Hematopoietic multipotent progenitor cell treated with erythropoietin and hydrocortisone succinate and interleukin-3 and kit ligand, for 4 days (in vitro differentiated cells): ENCODE measurements around the gene CEMIP.
"Not testable (repeated sequence)": the region's sequence is repeated elsewhere in the genome, so short reads cannot be mapped to it uniquely, and the experiment has no call there.

Experiments used
- DNase-seq: peaks from one replicate; pipeline ENCODE4 v3.0.0-alpha.2; 2015

CEMIP gene

DNA sequence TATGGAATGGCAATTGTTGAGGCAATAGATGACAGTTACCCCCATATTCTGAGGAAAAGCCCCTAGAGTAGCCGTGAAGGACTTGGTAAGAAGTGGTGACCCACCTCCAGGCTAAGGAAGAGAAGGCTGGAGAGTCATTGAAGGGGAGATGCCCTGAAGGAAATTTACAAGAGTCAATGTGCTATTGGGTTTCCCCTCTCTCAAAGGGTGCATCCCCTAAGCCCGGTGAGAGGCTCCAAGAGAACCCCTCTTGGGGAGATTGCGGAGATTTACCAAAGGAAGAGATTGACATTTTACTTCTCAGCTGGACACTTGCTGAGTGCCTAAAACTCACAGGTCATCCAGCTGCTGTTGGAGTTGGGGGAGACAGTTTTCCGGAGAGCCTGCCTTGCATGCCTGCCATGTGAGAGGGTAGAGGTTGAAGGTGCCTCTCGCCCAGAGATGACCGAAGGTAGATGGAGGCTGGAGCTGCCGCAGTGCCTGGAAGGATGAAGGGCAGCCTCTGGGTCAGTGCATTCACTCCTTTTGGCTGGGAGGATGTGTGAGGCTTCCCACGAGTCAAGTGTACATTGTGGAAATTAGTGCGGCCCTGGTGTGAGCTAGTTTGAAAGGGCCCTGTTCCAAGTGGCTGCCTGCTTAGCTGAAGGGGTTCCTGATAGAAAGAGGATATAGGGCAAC, 179.8 kb downstream of the CEMIP start:
- DNase-seq, result no peak

- not testable (repeated sequence) for DNase-seq
Measured at GRCh38 chr15:80965454-80965853, 186.3 kb downstream of the CEMIP start.

DNA sequence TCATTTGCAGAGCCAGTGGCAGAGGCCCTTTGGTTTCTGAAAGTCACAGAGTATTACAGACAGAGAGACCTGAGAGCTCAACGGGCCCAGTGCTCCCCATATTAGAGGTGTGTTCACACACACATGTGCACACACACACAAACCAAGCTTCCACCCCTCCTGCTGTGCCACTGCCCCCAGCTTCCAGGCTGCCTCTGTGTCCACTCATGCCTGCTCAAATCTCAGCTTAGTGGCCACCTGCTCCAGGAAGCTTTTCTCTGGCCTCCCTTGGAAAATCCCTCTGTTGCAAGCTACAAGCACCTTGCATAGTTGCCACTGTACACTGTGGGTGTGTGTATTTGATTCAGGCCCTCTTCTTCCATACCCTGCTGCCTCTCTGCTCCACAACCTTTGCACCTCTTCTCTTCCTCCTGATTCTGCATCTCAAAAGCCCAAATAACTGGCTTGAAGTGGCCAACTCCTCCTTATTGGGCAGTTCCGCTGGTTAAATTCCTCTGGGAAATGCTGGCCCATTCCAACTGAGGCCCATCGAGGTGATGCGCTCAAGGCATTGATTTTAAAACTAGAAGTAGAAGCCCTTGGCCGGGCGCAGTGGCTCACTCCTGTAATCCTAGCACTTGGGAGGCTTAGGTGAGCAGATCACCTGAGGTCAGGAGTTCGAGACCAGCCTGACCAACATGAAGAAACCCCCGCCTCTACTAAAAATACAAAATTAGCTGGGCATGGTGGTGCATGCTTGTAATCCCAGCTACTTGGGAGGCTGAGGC, 187.4 kb downstream of the CEMIP start:
- no peak for DNase-seq

DNA sequence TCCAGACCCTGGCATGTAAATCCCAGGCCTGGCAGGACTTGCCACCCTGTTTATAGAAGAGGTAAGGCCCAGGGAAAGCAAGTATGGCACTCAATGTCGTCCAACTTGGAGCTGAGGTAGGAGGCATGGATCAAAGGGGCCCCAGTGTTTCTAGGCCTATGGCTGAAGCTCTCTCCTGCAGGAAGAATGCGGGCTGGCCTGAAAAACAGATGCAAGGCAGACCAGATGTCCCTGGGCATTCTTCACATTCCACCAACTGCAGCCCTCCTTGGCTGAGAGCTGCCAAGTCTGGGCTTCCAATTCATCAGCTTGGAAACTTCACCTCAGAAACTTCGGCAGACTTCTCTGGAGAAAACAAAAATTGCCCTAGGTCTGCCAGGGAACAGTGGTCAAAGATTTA, 188.3 kb downstream of the CEMIP start:
- DNase-seq, result no peak

- DNase-seq, result no peak
Measured at GRCh38 chr15:80967991-80968510, 188.9 kb downstream of the CEMIP start.

DNA sequence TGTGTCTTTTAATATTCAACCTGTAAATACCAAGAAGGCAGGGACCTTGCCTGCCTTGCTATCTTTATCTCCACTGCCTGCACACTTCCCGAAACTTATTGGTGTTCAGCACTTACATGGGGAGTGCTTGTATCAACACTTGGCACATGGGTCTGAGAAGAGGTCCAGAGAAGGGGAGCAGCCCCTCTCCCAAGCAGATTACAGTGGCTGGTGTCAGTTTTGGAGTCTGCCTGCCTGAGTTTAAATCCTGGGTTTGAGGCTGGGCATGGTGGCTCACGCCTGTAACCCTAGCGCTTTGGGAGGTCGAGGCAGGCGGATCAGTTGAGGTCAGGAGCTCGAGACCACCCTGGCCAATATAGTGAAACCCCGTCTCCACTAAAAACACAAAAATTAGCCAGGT, 190.1 kb downstream of the CEMIP start:
- no peak for DNase-seq

DNA sequence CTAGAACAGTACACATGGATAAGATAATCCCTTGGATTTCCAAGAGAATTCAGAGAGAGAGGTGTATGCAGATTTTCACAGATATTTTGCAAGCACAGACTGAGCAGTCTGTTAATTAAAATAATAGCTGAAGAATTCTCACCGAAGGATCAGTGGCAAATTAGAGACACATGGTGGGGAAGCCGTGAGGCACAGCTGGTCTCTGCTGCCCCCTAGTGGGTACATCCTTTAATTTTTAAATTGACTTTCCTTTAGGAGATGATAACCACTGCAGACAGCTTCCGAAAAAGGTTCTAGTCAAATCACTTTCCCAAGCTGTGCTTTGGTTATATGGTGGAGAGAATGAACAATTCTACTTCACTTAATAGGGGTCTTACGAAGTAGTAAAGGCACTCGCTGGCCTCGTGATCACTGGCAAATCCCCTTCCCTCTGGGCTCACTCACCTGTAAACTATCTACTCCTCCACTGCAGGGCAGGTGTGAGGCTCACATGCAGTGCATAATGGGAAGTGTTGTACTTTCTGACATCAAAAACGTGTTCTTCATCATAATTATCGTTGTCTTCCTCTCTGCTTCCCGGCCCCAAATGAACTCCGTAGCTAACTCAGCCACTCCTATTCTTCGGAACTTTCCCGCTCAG, 191.0 kb downstream of the CEMIP start:
- peak; percentile 86 for DNase-seq

DNA sequence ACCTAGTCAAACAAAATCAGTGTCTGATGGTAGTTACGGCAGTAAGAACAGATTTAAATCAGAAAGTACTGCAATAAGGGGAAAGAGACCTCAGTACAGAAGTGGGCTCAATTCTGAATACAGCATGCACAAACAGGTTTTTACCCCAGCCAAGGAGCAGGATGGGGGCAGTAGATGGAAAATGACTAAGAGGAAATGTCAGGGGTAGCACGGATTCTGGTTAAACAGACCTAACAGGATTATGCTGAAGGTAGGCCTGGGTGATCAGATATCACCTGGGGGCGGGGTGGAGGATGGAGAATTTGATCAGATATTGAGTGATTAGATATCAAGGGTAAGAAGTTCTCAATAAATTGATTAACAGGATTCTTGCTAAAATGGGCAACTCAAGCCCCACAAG, 191.5 kb downstream of the CEMIP start:
- DNase-seq, result no peak

GRCh38 chr15:80971143-80971542, 192.0 kb downstream of the CEMIP start:
- no peak for DNase-seq

- DNase-seq, result no peak
Measured at GRCh38 chr15:80972276-80972675, 193.1 kb downstream of the CEMIP start.

DNA sequence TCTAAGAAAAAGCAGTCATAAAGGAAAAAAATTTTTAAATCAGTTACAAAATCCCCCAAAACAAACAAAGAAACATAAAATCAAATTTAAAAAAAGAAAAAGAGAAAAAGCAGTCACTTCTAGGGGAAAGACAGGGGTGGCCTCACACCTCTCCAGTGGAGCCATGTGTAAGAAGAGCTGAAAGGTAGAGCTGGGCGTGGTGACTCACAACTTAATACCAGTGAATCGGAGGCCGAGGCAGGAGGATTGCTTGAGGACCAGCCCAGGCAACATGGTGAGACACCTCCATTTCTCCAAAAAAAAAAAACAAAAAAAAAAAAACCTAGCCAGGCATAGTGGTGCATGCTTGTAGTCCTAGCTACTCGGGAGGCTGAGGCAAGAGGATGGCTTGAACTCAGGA, 195.7 kb downstream of the CEMIP start:
- no peak for DNase-seq

GRCh38 chr15:80976851-80977250, 197.7 kb downstream of the CEMIP start:
- DNase-seq, result no peak

DNA sequence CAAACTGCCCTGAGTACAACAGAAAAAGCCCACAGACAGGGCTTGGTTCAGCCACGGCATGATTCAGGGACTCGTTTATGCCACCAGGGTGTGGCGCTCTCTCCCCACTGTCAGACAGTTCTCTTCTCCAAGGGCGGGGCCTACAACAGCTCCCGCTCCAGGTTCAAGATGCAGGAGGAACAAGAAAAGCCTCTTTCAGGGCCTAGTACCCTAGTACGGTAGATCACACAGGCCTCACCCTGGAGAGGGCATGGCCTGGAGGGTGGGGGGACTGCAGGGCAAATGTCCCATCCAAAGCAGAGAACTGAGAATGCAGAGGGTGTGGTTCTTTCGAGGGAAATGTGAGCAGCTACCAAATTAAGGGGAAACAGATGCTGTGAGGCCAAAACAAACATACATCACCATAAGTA, 198.5 kb downstream of the CEMIP start:
- DNase-seq, result peak; percentile 87

- DNase-seq, result no peak
Measured at GRCh38 chr15:80978685-80979329, 199.6 kb downstream of the CEMIP start.

- DNase-seq, result no peak
Measured at GRCh38 chr15:80979538-80980200, 200.5 kb downstream of the CEMIP start.

DNA sequence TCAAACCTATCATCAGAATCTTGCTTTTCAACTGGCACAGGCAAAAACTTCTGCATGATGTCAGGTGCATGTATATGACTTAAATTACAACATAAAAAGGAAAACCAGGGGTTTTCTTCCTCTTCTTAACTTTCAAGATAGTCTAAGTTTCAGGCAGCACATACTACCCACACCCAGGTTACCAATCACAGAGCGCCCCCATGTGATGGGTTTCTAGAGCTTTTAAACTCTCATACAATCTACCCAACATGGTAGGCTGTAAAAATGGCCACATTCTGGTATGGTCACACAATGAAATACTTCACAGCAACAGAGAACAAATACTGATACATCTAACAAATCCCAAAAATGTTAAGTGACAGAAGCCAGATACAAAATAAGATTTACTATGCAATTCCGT, 203.0 kb downstream of the CEMIP start:
- DNase-seq, result peak; percentile 45

DNA sequence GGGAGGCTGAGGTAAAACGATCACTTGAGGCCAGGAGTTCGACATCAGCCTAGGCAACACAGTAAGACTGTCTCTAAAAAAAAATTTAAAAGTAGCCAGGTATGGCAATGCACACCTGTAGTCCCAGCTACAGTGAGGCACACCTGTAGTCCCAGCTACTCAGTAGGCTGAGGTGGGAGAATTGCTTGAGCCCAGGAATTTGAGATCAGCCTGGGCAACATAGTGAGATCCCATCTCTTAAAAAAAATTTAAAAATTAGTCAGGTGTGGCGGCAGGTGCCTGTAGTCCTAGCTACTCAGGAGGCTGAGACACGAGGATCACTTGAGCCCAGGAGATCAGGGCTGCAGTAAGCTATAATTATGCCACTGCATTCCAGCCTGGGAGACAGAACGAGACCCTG, 203.7 kb downstream of the CEMIP start:
- DNase-seq, result no peak

DNA sequence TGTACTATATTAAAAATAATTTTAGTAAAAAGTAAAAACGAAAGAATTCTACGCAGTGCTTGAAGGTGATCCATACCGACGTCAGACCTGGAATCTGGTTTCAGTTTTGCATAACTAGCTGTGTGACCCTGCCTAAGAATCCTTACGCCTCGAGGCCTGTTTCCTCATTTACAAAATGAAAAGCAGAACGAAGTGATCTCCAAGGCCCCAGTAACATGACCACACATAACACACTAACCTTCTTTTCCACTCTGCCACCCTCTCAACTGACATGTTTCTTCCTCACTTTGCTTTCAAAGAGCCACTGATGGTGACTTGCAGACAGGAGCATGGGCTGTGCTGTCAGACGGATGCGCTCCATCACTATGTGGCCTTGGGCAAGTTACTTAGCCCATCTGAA, 205.7 kb downstream of the CEMIP start:
- DNase-seq, result peak; percentile 77

GRCh38 chr15:80985981-80986380, 206.8 kb downstream of the CEMIP start:
- peak; percentile 68 for DNase-seq

- no peak for DNase-seq
Measured at GRCh38 chr15:80986487-80986886, 207.3 kb downstream of the CEMIP start.

GRCh38 chr15:80988148-80988796, 209.1 kb downstream of the CEMIP start:
- DNase-seq, result no peak

GRCh38 chr15:80989081-80989517, 209.9 kb downstream of the CEMIP start:
- peak; percentile 32 for DNase-seq
